ENCODE measurements around the gene LARP1B.

- TF ChIP-seq, protein P1, sequence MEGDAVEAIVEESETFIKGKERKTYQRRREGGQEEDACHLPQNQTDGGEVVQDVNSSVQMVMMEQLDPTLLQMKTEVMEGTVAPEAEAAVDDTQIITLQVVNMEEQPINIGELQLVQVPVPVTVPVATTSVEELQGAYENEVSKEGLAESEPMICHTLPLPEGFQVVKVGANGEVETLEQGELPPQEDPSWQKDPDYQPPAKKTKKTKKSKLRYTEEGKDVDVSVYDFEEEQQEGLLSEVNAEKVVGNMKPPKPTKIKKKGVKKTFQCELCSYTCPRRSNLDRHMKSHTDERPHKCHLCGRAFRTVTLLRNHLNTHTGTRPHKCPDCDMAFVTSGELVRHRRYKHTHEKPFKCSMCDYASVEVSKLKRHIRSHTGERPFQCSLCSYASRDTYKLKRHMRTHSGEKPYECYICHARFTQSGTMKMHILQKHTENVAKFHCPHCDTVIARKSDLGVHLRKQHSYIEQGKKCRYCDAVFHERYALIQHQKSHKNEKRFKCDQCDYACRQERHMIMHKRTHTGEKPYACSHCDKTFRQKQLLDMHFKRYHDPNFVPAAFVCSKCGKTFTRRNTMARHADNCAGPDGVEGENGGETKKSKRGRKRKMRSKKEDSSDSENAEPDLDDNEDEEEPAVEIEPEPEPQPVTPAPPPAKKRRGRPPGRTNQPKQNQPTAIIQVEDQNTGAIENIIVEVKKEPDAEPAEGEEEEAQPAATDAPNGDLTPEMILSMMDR (conservative IDR thresholded peaks at IDR 0.05; ENCODE audit: low read length), result peak; percentile 48
- no peak for TF ChIP-seq EZH2phosphoT487 (IDR thresholded peaks at IDR 0.05; ENCODE audit: borderline replicate concordance, low read depth, low read length)
Observed at GRCh38 chr4:128061566-128062536, 739 bp downstream of the LARP1B start.

Measured in OCI-LY7 (cell line).